HepG2 (cell line): ENCODE results near the gene SLC31A2. TPM values are rescaled to one million over a fixed set of nuclear protein-coding genes. Genes with fewer than 3 reads are reported as not detected.

ENCODE experiments used
- ARNT2 ChIP-seq: sonication (generic); formaldehyde crosslinking; IDR thresholded peaks from 2 replicates; pipeline ENCODE4 v1.8.0; 2022; ENCODE audit warnings: mild to moderate bottlenecking, low read depth, missing genetic modification reagents, moderate library complexity
- E2F5 ChIP-seq: sonication (generic); formaldehyde crosslinking; conservative IDR thresholded peaks from 2 replicates; pipeline ENCODE4 v1.4.0; 2020; ENCODE audit warnings: missing genetic modification reagents
- ERF ChIP-seq: IDR thresholded peaks from 2 replicates; pipeline ENCODE4 v1.6.1; 2018; ENCODE audit warnings: missing biosample characterization, missing genetic modification reagents
- HNF4G ChIP-seq, 2 experiments: sonication (generic) in 1 of 2; formaldehyde crosslinking in 1 of 2; IDR thresholded peaks; 2 replicates each; pipeline versions ENCODE4 v1.4.0 to v1.6.1; 2011 to 2020; ENCODE audit warnings: borderline replicate concordance in 2 of 2, low read depth in 2 of 2, mild to moderate bottlenecking in 2 of 2, low read length in 1 of 2, missing genetic modification reagents in 1 of 2, moderate library complexity in 1 of 2
- KAT8 ChIP-seq: IDR thresholded peaks from 2 replicates; pipeline ENCODE4 v1.6.1; 2016; ENCODE audit warnings: missing genetic modification reagents, missing compliant biosample characterization
- KDM6A ChIP-seq: IDR thresholded peaks from 2 replicates; pipeline ENCODE4 v1.6.1; 2016; ENCODE audit warnings: low read depth
- SMARCC2 ChIP-seq: fragments of 450-650 bp; IDR thresholded peaks from 2 replicates; pipeline ENCODE4 v1.6.1; 2017; ENCODE audit warnings: antibody characterized with exemption, mild to moderate bottlenecking
- SP140L ChIP-seq: sonication (generic); formaldehyde crosslinking; IDR thresholded peaks from 2 replicates; pipeline ENCODE4 v1.4.0; 2020; ENCODE audit warnings: missing genetic modification reagents, borderline replicate concordance
- THAP9 ChIP-seq: sonication (generic); formaldehyde crosslinking; IDR thresholded peaks from 2 replicates; pipeline ENCODE4; 2020; ENCODE audit warnings: missing genetic modification reagents, mild to moderate bottlenecking, borderline replicate concordance
- XRCC5 ChIP-seq: fragments of 200-400 bp; formaldehyde crosslinking; optimal IDR thresholded peaks from 2 replicates; pipeline ENCODE3; 2017; ENCODE audit warnings: mild to moderate bottlenecking, low read length
- ZFP41 ChIP-seq: sonication (generic); formaldehyde crosslinking; IDR thresholded peaks from 2 replicates; pipeline ENCODE4 v1.4.0; 2020; ENCODE audit warnings: mild to moderate bottlenecking, missing genetic modification reagents, borderline replicate concordance
- ZNF124 ChIP-seq: sonication (generic); formaldehyde crosslinking; IDR thresholded peaks from 2 replicates; pipeline ENCODE4 v1.4.0; 2020; ENCODE audit warnings: missing genetic modification reagents
- ZNF225 ChIP-seq: sonication (generic); formaldehyde crosslinking; IDR thresholded peaks from 2 replicates; pipeline ENCODE4 v1.4.0; 2020; ENCODE audit warnings: mild to moderate bottlenecking, missing genetic modification reagents
- ZNF30 ChIP-seq: sonication (generic); formaldehyde crosslinking; IDR thresholded peaks from 2 replicates; pipeline ENCODE4 v1.5.0; 2020; ENCODE audit warnings: mild to moderate bottlenecking, missing genetic modification reagents
- ZNF367 ChIP-seq: sonication (generic); formaldehyde crosslinking; IDR thresholded peaks from 2 replicates; pipeline ENCODE4 v1.4.0; 2020; ENCODE audit warnings: missing genetic modification reagents, borderline replicate concordance
- ZNF460 ChIP-seq: sonication (generic); formaldehyde crosslinking; IDR thresholded peaks from 2 replicates; pipeline ENCODE4 v1.5.1; 2020; ENCODE audit warnings: missing genetic modification reagents, mild to moderate bottlenecking, borderline replicate concordance
- ZNF572 ChIP-seq: sonication (generic); formaldehyde crosslinking; IDR thresholded peaks from 2 replicates; pipeline ENCODE4 v1.5.1; 2020; ENCODE audit warnings: mild to moderate bottlenecking, missing genetic modification reagents
- ZNF775 ChIP-seq: sonication (generic); formaldehyde crosslinking; IDR thresholded peaks from 2 replicates; pipeline ENCODE4 v1.4.0; 2020; ENCODE audit warnings: missing genetic modification reagents, mild to moderate bottlenecking, moderate library complexity, borderline replicate concordance
- ZNF883 ChIP-seq: sonication (generic); formaldehyde crosslinking; IDR thresholded peaks from 2 replicates; pipeline ENCODE4 v1.5.1; 2020; ENCODE audit warnings: mild to moderate bottlenecking, missing genetic modification reagents; ENCODE audit errors: not compliant biosample characterization
- polyA plus RNA-seq, 8 experiments: library from polyadenylated mRNA; depleted of rRNA in 3 of 8; stranded (reverse) in 7 of 8; unstranded in 1 of 8; fragments of >200 nt; fragmentation: Illumina TruSeq in 4 of 8; extraction: Trizol in 4 of 8; gene quantifications; 2 replicates each; pipeline versions ENCODE4 v1.2.1 to v1.2.3, GENCODE V29; 2011 to 2016; ENCODE audit warnings: low read depth in 4 of 8, missing spikeins in 1 of 8, mixed read lengths in 1 of 8; ENCODE audit not compliant: insufficient read depth in 1 of 8
- total RNA-seq, 5 experiments: library from RNA; depleted of rRNA; stranded (reverse); fragments of >200 nt; fragmentation: Illumina TruSeq; extraction: Trizol; gene quantifications; 2 replicates each; pipeline ENCODE4 v1.2.3, GENCODE V29; 2016; ENCODE audit warnings: low read depth in 1 of 5
- TF ChIP-seq, protein P1 (sequence below): IDR thresholded peaks from 2 replicates; pipeline ENCODE4 v1.6.1; 2016; ENCODE audit warnings: low read depth, borderline replicate concordance
- TF ChIP-seq, protein P2 (sequence below): sonication (generic); formaldehyde crosslinking; IDR thresholded peaks from 2 replicates; pipeline ENCODE4 v1.4.0; 2020; ENCODE audit warnings: missing genetic modification reagents, borderline replicate concordance

Gene SLC31A2
- total and polyA plus RNA-seq, 2 of the 13 experiments (the other 11 are each of a cell fraction or from before 2014, with no cell fraction given) = 9.3 to 10.2 TPM

- TF ChIP-seq THAP9 (CRISPR knock-in tag) (no peak), ERF (CRISPR knock-in tag) (no peak; the same call in 1 of the 2 replicates), ZNF883 (no peak), ZNF225 (CRISPR knock-in tag) (0 out of 2 replicates have a peak, but pooled peaks have one; percentile 35), ZNF572 (0 out of 2 replicates have a peak, but pooled peaks have one; percentile 28), SMARCC2 (no peak), ARNT2 (peak; percentile 70; the same call in 1 of the 2 replicates), XRCC5 (peak; percentile 76), ZNF367 (CRISPR knock-in tag) (no peak), KAT8 (CRISPR knock-in tag) (peak; percentile 53), ZNF460 (CRISPR knock-in tag) (no peak), ZNF30 (CRISPR knock-in tag) (no peak), ZNF124 (0 out of 2 replicates have a peak, but pooled peaks have one; percentile 33), ZFP41 (CRISPR knock-in tag) (no peak), HNF4G (IDR thresholded peaks at IDR 0.05; ENCODE audit: borderline replicate concordance, low read depth, low read length) (no peak), HNF4G (CRISPR knock-in tag; IDR thresholded peaks at IDR 0.05; ENCODE audit: borderline replicate concordance, low read depth) (0 out of 2 replicates have a peak, but pooled peaks have one; percentile 45), E2F5 (CRISPR knock-in tag) (no peak), KDM6A (CRISPR knock-in tag) (no peak), ZNF775 (CRISPR knock-in tag) (no peak), SP140L (CRISPR knock-in tag) (no peak)
- TF ChIP-seq, protein P1, sequence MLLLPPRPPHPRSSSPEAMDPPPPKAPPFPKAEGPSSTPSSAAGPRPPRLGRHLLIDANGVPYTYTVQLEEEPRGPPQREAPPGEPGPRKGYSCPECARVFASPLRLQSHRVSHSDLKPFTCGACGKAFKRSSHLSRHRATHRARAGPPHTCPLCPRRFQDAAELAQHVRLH (CRISPR knock-in tag) = peak; percentile 20; the same call in 1 of the 2 replicates
- TF ChIP-seq, protein P2, sequence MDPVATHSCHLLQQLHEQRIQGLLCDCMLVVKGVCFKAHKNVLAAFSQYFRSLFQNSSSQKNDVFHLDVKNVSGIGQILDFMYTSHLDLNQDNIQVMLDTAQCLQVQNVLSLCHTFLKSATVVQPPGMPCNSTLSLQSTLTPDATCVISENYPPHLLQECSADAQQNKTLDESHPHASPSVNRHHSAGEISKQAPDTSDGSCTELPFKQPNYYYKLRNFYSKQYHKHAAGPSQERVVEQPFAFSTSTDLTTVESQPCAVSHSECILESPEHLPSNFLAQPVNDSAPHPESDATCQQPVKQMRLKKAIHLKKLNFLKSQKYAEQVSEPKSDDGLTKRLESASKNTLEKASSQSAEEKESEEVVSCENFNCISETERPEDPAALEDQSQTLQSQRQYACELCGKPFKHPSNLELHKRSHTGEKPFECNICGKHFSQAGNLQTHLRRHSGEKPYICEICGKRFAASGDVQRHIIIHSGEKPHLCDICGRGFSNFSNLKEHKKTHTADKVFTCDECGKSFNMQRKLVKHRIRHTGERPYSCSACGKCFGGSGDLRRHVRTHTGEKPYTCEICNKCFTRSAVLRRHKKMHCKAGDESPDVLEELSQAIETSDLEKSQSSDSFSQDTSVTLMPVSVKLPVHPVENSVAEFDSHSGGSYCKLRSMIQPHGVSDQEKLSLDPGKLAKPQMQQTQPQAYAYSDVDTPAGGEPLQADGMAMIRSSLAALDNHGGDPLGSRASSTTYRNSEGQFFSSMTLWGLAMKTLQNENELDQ (CRISPR knock-in tag) = no peak
These were observed at the start of gene SLC31A2 (continued) for GRCh38 chr9:113150670-113151611.
